Right renal cortex interstitium (tissue), 3 donors: Measurements from ENCODE around the gene ZCCHC17. TPM values are rescaled to one million over a fixed set of nuclear protein-coding genes. Genes with fewer than 3 reads are reported as not detected.
A peak's percentile ranks its signal among the peaks of the same experiment; 100 is the strongest.

ENCODE experiments used
- DNase-seq, 3 donors: peaks; one replicate each; pipeline ENCODE4 v3.0.0-alpha.2; 2013; ENCODE audit warnings: low read depth in 3 of 3, low spot score in 2 of 3
- polyA plus RNA-seq, 3 donors: library from polyadenylated mRNA; unstranded; fragments of 120-200 nt; gene quantifications; one replicate each; pipeline ENCODE4 v1.2.1, GENCODE V29; 2013; ENCODE audit not compliant: insufficient read length in 3 of 3

Gene ZCCHC17
- polyA plus RNA-seq, 3 donors, result 51.3 to 56.1 (median 53.9) TPM

- DNase-seq, result no peak
Measured at GRCh38 chr1:31302709-31303441, 6.0 kb downstream of the ZCCHC17 start.

DNA sequence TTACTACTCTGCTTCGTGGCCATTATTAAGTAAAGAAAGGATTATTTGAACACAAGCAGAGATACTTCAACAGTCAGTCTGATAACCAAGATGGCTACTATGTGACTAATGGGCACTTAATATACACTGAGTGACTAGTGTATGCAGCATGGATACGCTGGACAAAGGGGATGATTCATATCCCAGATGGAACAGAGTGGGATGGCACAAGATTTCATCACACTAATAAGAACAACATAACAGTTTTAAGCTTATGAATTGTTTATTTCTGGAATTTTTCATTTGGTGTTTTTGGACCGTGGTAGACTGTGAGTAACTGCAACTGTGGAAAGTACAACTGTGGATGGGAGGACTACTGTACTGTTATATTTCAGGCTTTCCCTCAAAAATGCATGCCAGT lies 9.4 kb downstream of the ZCCHC17 start:
- DNase-seq, result no peak

- DNase-seq, result no peak
Measured at GRCh38 chr1:31308036-31308435, 11.2 kb downstream of the ZCCHC17 start.

DNA sequence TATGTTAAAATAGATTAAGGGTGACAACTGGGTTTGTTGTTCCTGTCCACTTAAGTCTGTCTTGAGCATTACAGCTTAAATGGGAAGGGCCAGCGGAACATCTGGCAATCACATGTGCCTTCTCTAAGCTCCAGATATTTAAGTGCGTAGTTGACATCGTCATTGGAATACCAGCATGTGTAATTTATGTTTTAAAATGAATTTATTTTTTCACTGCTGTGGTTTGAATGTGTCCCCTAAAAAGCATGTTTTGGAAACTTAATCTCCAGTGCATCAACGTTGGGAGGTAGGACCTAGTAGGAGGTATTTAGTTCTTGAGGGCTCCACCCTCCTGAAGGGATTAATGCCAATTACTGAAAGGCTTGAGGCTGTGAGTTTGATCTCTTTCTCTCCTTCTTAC lies 13.4 kb downstream of the ZCCHC17 start:
- DNase-seq, result no peak

- no peak for DNase-seq
Measured at GRCh38 chr1:31315902-31316301, 19.1 kb downstream of the ZCCHC17 start.

- DNase-seq, result no peak
Measured at GRCh38 chr1:31318146-31318545, 21.3 kb downstream of the ZCCHC17 start.

DNA sequence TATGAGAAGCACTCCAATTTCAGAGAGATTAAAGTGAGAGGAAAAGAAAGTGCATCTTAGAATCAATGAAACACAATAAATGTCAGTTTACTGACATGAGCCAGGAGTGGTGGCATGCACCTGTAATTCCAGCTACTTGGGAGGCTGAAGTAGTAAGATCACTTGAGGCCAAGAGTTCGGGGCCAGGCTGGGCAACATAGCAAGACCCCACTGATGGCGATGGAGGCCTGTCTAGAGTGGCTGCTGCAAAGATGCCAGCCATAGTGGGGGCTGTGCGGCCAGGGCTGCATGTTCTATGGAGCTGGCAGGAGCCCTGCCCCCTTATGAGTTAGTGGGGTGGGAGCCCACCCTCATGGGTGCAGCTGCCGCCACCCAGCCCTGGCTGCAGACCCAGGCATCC lies 27.3 kb downstream of the ZCCHC17 start:
- DNase-seq, result no peak

DNA sequence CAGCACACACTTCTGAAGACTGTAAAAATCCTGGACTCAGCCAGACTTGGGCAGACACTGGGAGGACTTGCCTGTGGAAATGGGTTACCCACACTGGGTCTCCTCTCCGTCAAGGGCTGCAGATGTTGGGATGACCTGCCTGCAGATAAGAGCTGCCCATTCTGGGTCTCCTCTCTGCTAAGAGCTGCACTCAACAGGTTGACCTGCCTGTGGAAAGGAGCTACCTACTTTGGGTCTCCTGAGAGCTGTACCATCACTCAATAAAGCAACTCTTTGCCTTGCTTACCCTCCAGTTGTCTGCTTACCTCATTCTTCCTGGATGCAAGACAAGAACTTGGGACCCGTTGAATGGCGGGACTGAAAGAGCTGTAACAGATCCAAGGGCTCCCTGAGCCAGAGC lies 28.2 kb downstream of the ZCCHC17 start:
- DNase-seq, result no peak

- no peak for DNase-seq
Measured at GRCh38 chr1:31326461-31326860, 29.6 kb downstream of the ZCCHC17 start.

DNA sequence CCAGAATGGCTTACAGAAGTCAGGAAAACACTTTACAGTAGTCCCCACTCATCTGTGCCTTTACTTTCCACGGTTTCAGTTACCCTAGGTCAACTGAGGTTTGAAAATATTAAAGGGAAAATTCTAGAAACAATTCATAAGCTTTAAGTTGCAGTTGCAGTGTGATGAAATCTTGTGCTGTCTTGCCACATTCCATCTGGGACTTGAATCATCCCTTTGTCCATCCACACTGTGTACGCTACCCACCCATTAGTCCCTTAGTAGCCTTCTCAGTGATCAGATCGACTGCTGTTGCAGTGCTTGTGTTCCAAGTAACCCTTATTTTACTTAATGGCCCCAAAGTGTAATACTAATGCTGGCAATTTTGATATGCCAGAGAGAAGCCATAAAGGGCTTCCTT lies 30.5 kb downstream of the ZCCHC17 start:
- no peak for DNase-seq

- peak in 1 of 3 donors; percentile 10 for DNase-seq
Measured at GRCh38 chr1:31335007-31335406, 38.2 kb downstream of the ZCCHC17 start.

DNA sequence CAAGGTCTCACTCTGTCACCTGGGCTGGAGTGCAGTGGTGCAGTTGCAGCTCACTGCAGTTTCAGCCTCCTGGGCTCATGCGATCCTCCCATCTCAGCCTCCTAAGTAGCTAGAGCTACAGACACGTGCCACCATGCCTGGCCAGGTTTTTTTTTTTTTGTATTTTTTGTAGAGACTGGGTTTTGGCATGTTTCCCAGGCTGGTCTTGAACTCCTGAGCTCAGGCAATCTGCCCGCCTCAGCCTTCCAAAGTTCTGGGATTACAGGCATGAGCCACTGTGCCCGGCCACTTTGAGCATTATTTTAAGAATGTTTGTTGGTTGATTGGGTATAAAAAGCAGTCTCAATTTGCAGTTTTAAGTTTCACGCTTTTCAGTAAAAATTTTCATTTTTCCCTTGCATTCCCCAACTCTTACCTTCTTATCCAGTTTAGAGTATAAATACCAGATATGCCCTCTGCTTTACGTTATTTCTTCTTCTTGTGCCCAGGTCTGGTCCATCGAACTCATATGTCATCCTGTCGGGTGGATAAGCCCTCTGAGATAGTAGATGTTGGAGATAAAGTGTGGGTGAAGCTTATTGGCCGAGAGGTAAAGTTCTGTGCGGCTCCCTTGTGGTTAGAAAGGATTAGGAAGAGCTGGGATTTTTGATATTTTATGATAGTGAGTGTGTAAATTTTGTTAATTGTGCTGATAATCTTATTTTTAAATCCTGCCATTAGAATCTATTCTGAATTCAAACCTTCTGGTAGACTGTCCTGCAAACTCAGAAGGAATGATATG lies 40.0 kb downstream of the ZCCHC17 start:
- no peak for DNase-seq

DNA sequence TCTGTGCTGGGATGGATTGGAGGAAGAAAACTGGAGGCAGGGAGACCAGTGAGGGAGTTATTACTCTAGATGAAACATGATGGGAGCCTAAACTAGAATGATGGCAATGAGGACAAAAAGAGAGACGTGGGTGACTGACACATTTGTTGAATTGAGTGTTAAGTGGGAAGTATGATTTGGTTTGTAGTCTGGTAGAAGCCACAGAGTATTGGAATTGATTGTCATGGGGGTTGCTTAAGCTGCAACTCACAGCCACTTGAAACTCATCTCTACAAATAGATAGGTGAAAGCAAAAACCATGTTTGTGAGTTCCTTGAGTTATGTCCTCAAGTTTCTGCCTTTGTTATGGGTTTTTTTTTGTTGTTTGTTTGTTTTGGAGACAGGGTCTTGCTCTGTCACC lies 47.7 kb downstream of the ZCCHC17 start:
- no peak for DNase-seq

GRCh38 chr1:31345635-31346034 lies 48.8 kb downstream of the ZCCHC17 start:
- no peak for DNase-seq

DNA sequence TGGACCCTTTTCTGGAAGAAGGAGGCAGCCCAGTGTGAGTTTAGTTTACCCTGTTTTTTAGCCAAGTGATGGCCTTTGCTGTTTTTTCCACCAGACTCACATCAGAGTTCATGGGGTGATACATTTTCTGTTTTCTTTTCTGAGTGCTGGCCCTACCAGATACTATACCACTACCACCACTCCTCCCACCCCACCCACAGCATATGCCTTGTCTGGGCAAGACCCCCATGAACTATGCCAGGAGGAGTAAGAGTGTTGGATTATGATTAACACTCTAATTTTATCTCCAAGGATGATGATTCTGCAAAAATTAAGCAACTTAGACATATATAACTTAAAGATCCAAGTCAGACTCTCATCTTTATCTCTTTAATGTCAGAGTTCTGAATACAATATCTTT lies 50.0 kb downstream of the ZCCHC17 start:
- no peak for DNase-seq

- no peak for DNase-seq
Measured at GRCh38 chr1:31348449-31348848, 51.6 kb downstream of the ZCCHC17 start.

DNA sequence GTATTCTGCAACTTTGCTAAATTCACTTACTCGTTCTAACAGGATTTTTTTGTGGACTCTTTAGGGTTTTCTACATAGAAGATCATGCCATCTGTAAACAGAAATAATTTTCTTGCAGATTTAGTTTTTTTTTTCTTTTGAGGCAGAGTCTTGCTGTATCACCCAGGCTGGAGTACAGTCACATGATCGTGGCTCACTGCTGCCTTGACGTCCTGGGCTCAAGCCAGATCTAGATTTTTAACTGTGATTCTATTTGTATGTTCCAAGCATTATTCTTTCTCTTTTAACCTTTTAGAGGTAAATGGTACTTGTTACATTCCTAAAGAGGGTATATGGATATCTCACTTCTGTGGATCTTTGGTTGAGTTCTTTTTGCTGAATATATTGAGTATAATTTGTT lies 57.5 kb downstream of the ZCCHC17 start:
- DNase-seq, result no peak

- DNase-seq, result no peak
Measured at GRCh38 chr1:31356427-31356826, 59.6 kb downstream of the ZCCHC17 start.

GRCh38 chr1:31361607-31362006 lies 64.8 kb downstream of the ZCCHC17 start:
- DNase-seq, result no peak

DNA sequence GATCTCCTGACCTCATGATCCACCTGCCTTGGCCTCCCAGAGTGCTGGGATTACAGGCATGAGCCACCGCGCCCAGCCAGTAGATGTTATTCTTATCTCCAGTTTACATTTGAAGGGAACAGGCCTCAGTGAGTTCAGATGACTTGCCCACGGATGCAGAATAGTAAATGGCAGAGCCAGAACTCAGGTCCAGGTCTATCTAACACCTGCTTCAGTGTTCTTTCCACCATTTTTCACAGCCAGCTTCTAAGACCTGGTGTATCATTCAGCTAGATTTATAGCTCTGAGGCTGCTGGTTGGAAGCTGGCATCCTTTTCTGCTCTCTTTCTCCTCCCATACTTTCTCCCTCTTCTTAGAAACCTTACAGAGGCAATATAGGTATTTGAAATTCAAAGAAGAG lies 65.2 kb downstream of the ZCCHC17 start:
- DNase-seq, result no peak

DNA sequence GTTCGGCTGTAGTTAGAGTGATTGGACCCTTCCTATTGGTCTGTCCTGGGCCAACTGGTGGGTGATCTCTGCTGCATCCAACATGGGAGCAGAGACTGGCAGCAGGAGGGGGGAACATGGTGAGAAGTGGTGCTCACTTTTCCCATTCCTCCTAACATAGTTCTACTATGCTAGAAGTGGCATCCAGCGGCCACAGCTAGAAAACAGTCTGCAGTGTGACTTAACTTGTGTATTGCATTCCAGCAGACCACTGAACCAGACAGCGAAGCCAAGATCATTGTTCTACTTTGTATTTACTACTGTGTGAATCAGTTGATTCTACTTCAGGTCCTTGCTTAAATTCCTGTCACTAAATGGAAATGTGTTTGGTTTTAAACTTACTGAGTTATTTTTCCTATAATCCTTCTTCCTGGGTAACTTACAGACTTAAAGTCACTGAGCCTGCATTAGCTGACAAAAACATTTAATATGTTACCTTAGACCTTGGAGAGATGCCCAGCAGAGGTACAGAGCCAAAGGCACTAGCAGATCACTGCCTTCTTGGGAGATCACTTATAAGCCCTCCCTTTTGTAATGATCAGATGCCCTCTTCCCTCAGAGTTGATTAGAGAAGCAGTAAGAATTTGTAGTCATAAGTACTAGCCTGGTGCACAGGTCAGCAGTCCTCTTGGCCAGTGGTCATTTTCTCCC lies 67.9 kb downstream of the ZCCHC17 start:
- peak in 1 of 3 donors; percentile 56 for DNase-seq

GRCh38 chr1:31366796-31367195 lies 70.0 kb downstream of the ZCCHC17 start:
- DNase-seq, result no peak
